ENCODE data around the gene RAB18.
"Not testable (repeated sequence)": the region's sequence is repeated elsewhere in the genome, so short reads cannot be mapped to it uniquely, and the experiment has no call there.

The RAB18 gene

DNA sequence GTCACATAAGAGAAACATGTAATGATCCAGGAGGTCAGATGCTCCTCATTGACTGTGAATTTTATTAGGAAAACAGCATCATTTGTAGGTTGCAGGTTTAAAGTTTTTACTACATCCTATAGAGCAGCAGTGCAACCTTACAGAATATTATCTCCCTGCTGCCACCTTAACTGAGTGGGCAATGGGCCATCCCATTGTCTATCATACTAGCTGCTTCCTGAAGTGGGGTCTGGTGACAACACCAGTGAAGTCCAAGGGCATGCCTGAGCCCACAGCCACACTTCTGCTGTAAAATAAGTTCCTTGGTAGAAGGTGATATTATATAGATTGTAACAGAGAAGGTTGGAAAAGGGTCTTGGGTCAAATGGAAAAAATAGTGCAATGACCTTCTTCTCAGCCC, 4.0 kb upstream of the RAB18 start:
- TF ChIP-seq, protein P1, sequence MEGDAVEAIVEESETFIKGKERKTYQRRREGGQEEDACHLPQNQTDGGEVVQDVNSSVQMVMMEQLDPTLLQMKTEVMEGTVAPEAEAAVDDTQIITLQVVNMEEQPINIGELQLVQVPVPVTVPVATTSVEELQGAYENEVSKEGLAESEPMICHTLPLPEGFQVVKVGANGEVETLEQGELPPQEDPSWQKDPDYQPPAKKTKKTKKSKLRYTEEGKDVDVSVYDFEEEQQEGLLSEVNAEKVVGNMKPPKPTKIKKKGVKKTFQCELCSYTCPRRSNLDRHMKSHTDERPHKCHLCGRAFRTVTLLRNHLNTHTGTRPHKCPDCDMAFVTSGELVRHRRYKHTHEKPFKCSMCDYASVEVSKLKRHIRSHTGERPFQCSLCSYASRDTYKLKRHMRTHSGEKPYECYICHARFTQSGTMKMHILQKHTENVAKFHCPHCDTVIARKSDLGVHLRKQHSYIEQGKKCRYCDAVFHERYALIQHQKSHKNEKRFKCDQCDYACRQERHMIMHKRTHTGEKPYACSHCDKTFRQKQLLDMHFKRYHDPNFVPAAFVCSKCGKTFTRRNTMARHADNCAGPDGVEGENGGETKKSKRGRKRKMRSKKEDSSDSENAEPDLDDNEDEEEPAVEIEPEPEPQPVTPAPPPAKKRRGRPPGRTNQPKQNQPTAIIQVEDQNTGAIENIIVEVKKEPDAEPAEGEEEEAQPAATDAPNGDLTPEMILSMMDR (IDR thresholded peaks at IDR 0.05; ENCODE audit: low read depth, low read length) = no peak
- DNase-seq = no peak
- Histone ChIP-seq H3K36me3 (no peaks in the 10 kb centered on the region), H3K9me3 (no peaks in the 10 kb centered on the region), H3K4me3 (ENCODE audit: low read depth, low read length) (no peak overlapping the region), H3K4me1 (no peaks in the 10 kb centered on the region), H3K27me3 (peaks cover 19% of the 10 kb centered on the region)

- TF ChIP-seq, protein P1 (IDR thresholded peaks at IDR 0.05; ENCODE audit: low read depth, low read length) = no peak
- H3K4me3 ChIP-seq (ENCODE audit: low read depth, low read length) = no peak overlapping the region
- no peaks in the 10 kb centered on the region for H3K4me1 ChIP-seq
- peaks cover 15% of the 10 kb centered on the region for H3K27me3 ChIP-seq
- no peak for DNase-seq
- no peaks in the 10 kb centered on the region for H3K36me3 ChIP-seq
- no peaks in the 10 kb centered on the region for H3K9me3 ChIP-seq
These were observed 3.2 kb upstream of the RAB18 start for GRCh38 chr10:27500886-27501285.

GRCh38 chr10:27503498-27504006, 552 bp upstream of the RAB18 start:
- DNase-seq = no peak
- Histone ChIP-seq H3K27me3 (peaks cover 5% of the 10 kb centered on the region), H3K4me3 (ENCODE audit: low read depth, low read length) (peak overlapping the region; percentile 81), H3K36me3 (no peaks in the 10 kb centered on the region), H3K9me3 (no peaks in the 10 kb centered on the region), H3K4me1 (no peaks in the 10 kb centered on the region)
- TF ChIP-seq, protein P1 (IDR thresholded peaks at IDR 0.05; ENCODE audit: low read depth, low read length) = no peak

DNA sequence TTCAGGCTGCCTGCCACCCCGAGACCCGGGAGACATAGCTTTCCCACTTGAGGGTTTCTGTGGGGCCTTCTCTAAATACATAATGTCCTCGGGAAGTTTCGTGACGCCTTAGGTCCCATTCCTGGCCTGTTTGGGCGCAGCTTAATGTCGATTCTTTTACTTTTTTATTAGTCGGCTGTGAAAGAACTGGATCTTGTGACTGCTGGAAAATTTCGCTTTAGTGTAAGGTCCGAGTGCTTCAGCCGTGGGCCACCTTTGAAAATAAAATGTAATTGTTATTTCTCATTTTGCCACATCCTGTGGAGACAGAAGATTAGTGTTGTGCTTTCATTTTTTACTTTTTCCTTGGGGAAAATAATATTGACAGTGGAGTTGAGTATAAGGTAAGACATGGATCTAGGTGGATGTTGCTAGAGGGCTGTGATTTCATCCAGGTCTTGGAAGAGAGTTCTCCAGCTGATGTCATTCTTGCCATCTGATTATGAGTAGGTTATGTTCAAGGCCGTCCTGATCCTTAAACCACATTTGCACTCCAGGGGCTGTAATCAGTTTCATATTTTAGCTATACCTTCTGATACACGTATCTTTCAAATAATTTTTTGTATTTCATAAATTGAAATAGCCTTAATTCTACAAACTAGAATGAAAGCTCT, 830 bp downstream of the RAB18 start:
- TF ChIP-seq, protein P1 (IDR thresholded peaks at IDR 0.05; ENCODE audit: low read depth, low read length) = no peak

DNA sequence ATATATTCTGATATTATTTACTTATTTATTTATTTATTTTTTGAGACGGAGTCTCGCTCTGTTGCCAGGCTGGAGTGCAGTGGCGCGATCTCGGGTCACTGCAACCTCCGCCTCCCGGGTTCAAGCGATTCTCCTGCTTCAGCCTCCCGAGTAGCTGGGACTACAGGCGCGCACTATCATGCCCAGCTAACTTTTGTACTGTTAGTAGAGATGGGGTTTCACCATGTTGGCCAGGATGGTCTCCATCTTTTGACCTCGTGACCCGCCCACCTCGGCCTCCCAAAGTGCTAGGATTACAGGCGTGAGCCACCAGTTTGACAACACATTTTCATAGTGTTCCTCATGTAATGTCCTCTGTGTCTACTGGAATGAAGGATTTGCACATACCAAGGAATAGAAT, 1.4 kb downstream of the RAB18 start:
- H3K27me3 ChIP-seq, H3K4me1 ChIP-seq, H3K9me3 ChIP-seq, DNase-seq, H3K36me3 ChIP-seq: not testable (repeated sequence)
- H3K4me3 ChIP-seq (ENCODE audit: low read depth, low read length) = peak overlapping the region; percentile 81

More for the DNA sequence above, 830 bp downstream of the RAB18 start:
- Histone ChIP-seq H3K9me3 (no peaks in the 10 kb centered on the region), H3K4me3 (ENCODE audit: low read depth, low read length) (peak overlapping the region; percentile 81), H3K36me3 (no peaks in the 10 kb centered on the region), H3K27me3 (peaks cover 5% of the 10 kb centered on the region), H3K4me1 (no peaks in the 10 kb centered on the region)
- no peak for DNase-seq

DNA sequence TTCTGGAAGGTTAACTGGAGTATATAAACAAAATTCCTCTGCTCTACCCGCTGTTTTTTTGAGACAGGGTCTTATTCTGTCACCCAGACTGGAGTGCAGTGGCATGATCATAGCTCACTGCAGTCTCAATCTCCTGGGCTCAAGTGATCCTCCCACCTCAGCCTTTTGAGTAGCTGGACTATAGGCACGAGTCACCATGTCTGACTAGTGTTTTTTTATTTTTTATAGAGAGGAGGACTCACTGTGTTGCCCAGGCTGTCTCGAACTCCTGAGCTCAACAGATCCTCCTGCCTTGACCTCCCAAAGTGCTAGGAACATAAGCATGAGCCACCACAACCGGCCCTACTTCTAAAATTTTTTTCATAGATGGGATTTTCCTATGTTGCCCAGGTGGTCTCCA, 2.2 kb downstream of the RAB18 start:
- no peak for DNase-seq
- TF ChIP-seq, protein P1 (IDR thresholded peaks at IDR 0.05; ENCODE audit: low read depth, low read length) = no peak

More for the DNA sequence above, 2.2 kb downstream of the RAB18 start:
- no peaks in the 10 kb centered on the region for H3K9me3 ChIP-seq
- no peaks in the 10 kb centered on the region for H3K36me3 ChIP-seq
- no peaks in the 10 kb centered on the region for H3K4me1 ChIP-seq
- H3K27me3 ChIP-seq = peaks cover 2% of the 10 kb centered on the region; the same call in 1 of the 2 replicates
- H3K4me3 ChIP-seq (ENCODE audit: low read depth, low read length) = no peak overlapping the region
